GM19023 (cell line): ENCODE data around the gene BIN2.
"Not testable (repeated sequence)": the region's sequence is repeated elsewhere in the genome, so short reads cannot be mapped to it uniquely, and the experiment has no call there.

Source experiments
- ATAC-seq: cut with Tn5 transposase; IDR thresholded peaks from one replicate; pipeline ENCODE4 v1.9.1; 2021; ENCODE audit warnings: mild to moderate bottlenecking, moderate library complexity; ENCODE audit not compliant: unreplicated experiment

Gene BIN2

DNA sequence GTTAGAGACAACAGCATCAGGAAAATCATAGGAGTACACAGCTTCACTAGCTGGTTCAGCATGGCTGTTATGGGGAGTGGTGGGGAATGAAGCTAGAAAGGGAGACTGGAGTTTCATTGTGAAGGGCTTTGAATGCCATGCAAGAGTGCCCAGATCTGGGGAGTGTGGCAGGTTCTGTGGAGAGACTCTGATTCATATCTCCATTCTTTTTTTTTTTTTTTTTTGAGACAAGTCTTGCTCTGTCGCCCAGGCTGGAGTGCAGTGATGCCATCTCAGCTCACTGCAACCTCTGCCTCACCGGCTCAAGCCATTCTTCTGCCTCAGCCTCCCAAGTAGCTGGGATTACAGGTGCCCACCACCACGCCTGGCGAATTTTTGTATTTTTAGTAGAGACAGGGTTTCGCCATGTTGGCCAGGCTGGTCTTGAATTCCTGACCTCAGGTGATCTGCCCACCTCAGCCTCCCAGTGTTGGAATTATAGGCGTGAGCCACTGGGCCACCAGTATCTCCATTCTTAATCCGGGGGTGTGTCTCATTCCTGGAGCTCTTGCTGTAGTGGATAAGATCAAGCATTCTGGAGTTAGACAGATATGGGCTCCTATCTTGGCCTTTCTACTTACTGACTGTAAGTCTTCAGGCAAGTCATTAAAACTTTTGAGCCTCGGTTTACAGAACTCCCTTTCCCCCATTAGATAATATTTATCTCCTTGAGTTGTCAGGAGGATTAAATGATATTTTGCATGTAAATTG lies 5.7 kb downstream of the BIN2 start:
- ATAC-seq: not testable (repeated sequence)

DNA sequence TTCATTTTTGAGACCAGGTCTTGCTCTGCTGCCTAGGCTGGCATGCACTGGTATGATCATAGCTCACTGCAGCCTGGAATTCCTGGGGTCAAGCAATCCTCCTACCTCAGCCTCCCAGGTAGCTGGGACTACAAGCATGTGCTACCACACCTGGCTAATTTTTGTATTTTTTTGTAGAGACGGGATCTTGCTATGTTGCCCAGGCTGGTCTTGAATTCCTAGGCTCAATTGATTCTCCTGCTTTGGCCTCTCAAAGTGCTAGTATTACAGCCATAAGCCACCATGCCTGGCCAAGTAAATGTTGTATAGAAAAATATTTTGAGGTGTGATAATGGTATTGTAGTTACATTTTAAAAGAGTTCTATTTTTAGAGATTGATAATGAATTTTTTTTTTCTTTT lies 12.6 kb downstream of the BIN2 start:
- no peak for ATAC-seq

- no peak for ATAC-seq
These were observed 16.1 kb downstream of the BIN2 start for GRCh38 chr12:51307655-51308593.

- ATAC-seq: no peak
These were observed 17.5 kb downstream of the BIN2 start for GRCh38 chr12:51306507-51306906.

GRCh38 chr12:51300768-51301167 lies 23.2 kb downstream of the BIN2 start:
- ATAC-seq: not testable (repeated sequence)

DNA sequence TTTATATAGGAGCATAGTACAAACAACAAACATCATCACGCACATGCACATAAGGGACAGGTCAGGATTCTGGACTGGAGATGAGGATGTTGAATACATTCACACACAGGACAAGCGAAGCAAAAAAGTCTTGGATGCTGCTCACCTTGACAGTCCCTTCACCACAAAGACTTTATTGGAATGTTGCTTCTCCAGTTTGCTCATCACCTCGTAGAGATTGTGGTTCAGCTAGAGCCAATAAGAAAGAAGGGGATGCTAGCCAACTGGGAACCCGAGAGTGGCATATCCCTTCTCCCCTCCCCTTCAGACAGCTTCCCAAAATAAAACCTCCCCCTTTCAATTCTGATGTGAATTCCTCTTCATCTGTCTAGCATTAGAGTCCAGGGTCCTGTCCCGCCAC lies 28.3 kb downstream of the BIN2 start:
- no peak for ATAC-seq

DNA sequence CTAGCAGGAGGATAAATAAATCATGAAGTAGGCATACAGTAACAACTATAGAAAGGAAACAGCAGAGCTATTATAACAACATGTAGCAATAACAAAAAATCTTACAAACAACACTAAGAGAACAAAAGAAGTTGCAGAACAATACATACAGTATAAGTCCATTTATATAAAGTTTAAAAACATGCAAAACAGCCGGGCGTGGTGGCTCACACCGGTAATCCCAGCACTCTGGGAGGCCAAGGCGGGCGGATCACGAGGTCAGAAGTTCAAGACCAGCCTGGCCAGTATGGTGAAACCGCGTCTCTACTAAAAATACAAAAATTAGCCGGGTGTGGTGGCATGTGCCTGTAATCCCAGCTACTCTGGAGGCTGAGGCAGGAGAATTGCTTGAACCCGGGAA lies 29.9 kb downstream of the BIN2 start:
- not testable (repeated sequence) for ATAC-seq

DNA sequence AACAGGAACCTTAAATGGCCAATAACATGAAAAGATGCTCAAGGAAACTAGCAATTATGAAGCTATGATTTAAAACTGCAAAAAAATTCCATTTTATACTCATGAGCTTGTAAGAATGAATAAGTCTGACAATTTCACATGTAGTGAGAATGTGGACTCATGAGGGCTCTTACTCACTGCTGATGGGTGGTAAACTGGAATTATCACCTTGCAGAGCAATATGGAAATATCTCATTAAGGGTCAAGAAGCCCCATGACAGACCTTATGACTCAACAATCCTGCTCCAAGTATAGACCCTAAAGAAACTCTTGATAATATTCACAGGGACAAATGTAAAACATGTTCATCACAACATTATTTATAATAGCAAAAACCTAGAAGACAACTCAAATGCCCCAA lies 30.3 kb downstream of the BIN2 start:
- ATAC-seq: no peak

- ATAC-seq: not testable (repeated sequence)
These were observed 32.1 kb downstream of the BIN2 start for GRCh38 chr12:51291603-51292513.

GRCh38 chr12:51285843-51286242 lies 38.1 kb downstream of the BIN2 start:
- no peak for ATAC-seq

GRCh38 chr12:51281202-51281924 lies 42.6 kb downstream of the BIN2 start:
- no peak for ATAC-seq

- ATAC-seq: no peak
These were observed 48.9 kb downstream of the BIN2 start for GRCh38 chr12:51275088-51275487.

- ATAC-seq: not testable (repeated sequence)
These were observed 51.2 kb downstream of the BIN2 start for GRCh38 chr12:51272810-51273209.

GRCh38 chr12:51270951-51271518 lies 52.9 kb downstream of the BIN2 start:
- no peak for ATAC-seq

GRCh38 chr12:51270067-51270950 lies 53.7 kb downstream of the BIN2 start, which contains the start of gene SMAGP:
SMAGP (minus strand) TSS chr12:51270415; CDS start chr12:51269278, 1,137 bp downstream.
- peak; percentile 62 for ATAC-seq

DNA sequence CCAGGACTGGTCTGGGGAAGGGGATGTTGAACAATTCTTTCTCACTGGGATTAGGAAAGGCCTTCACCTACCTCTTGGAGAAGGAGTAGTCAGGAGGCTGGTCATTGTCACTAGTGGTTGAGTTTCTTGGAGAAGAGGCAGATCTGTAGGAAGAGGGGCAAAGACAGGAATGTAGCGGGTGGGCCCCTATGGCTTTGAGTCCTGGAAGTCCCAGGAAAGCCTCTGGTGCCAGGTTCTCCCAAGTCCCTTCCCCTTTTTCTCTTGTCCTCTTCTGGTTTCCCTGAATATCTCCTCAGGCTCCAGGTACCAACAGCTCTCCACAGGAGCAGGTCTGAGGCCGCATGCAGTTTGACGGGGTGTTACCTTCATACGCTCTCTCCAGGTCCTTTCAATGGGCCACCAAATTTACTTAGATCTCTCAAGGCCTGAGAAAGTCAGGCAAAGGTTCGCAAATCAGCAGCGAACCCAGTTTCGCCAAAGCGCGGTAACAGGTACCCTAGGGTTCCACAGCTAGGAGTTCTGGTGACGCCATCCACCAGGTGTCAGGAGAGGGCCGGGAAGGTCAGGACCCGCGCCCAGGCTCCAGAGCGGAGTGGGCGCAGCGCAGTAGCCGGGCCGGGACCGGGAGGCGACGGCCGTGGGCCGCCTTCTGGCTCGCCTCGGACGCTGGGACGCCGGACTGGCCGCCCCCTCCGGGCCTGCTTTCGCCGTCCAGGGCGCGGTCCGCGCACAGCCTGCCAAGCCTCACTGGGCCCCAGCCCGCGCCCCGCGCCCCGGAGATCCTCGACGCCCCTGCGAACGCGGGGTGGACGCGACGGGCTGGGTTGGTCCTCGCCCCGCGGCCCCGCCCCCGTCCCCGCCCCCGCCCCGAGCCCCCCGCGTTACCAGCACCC lies 54.6 kb downstream of the BIN2 start:
- ATAC-seq: peak; percentile 60

GRCh38 chr12:51265024-51265423 lies 59.0 kb downstream of the BIN2 start:
- no peak for ATAC-seq

GRCh38 chr12:51264297-51264696 lies 59.7 kb downstream of the BIN2 start:
- ATAC-seq: no peak
